Ishikawa (cell line): ENCODE data around the gene SEC22C.

Experiments
- CEBPB ChIP-seq: IDR thresholded peaks from 2 replicates; pipeline ENCODE4 v1.6.1; 2012
- CREB1 ChIP-seq: IDR thresholded peaks from 2 replicates; pipeline ENCODE4 v1.6.1; 2012; ENCODE audit warnings: low read depth
- EGR1 ChIP-seq: IDR thresholded peaks from 2 replicates; pipeline ENCODE4 v1.6.1; 2012
- EP300 ChIP-seq: IDR thresholded peaks from 2 replicates; pipeline ENCODE4 v1.6.1; 2012; ENCODE audit warnings: borderline replicate concordance
- RAD21 ChIP-seq: IDR thresholded peaks from 2 replicates; pipeline ENCODE4 v1.6.1; 2012; ENCODE audit warnings: low read depth
- TAF1 ChIP-seq: IDR thresholded peaks from 2 replicates; pipeline ENCODE4 v1.6.1; 2012; ENCODE audit warnings: low read depth, mild to moderate bottlenecking
- TCF12 ChIP-seq: IDR thresholded peaks from 2 replicates; pipeline ENCODE4 v1.6.1; 2012; ENCODE audit warnings: low read depth
- TEAD4 ChIP-seq: IDR thresholded peaks from 2 replicates; pipeline ENCODE4 v1.6.1; 2012
- YY1 ChIP-seq: IDR thresholded peaks from 2 replicates; pipeline ENCODE4 v1.6.1; 2012; ENCODE audit warnings: low read depth
- TF ChIP-seq, protein P1 (sequence below): IDR thresholded peaks from 2 replicates; pipeline ENCODE4 v1.6.1; 2012; ENCODE audit warnings: low read depth, mild to moderate bottlenecking
- TF ChIP-seq, protein P2 (sequence below): IDR thresholded peaks from 2 replicates; pipeline ENCODE4 v1.6.1; 2012
- TF ChIP-seq, protein P3 (sequence below): IDR thresholded peaks from 2 replicates; pipeline ENCODE4 v1.6.1; 2012

DNA sequence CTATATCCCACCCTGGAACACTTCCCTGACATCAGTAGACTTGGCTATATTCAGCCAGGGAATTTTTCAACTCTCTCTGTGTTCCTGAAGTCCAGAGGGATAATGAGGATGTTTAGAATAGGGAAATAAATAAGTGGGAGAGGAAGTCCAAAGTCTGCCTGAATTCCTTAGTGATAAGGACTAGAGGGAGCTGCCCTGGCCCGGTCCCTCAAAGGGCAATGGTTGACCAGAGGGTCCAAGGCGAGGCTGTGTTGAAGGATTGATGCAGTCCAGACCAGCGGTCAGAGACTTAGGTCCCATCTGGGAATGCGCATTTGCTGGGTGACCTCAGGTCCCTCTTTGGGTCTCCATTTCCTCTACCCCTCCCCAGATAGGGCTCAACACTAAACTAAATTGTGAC, 71.4 kb downstream of the SEC22C start:
- TF ChIP-seq TEAD4 (no peak), YY1 (no peak), EP300 (no peak), CREB1 (no peak), RAD21 (no peak), TAF1 (no peak), EGR1 (no peak), TCF12 (no peak), CEBPB (no peak)
- TF ChIP-seq, protein P1, sequence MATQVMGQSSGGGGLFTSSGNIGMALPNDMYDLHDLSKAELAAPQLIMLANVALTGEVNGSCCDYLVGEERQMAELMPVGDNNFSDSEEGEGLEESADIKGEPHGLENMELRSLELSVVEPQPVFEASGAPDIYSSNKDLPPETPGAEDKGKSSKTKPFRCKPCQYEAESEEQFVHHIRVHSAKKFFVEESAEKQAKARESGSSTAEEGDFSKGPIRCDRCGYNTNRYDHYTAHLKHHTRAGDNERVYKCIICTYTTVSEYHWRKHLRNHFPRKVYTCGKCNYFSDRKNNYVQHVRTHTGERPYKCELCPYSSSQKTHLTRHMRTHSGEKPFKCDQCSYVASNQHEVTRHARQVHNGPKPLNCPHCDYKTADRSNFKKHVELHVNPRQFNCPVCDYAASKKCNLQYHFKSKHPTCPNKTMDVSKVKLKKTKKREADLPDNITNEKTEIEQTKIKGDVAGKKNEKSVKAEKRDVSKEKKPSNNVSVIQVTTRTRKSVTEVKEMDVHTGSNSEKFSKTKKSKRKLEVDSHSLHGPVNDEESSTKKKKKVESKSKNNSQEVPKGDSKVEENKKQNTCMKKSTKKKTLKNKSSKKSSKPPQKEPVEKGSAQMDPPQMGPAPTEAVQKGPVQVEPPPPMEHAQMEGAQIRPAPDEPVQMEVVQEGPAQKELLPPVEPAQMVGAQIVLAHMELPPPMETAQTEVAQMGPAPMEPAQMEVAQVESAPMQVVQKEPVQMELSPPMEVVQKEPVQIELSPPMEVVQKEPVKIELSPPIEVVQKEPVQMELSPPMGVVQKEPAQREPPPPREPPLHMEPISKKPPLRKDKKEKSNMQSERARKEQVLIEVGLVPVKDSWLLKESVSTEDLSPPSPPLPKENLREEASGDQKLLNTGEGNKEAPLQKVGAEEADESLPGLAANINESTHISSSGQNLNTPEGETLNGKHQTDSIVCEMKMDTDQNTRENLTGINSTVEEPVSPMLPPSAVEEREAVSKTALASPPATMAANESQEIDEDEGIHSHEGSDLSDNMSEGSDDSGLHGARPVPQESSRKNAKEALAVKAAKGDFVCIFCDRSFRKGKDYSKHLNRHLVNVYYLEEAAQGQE: no peak
- TF ChIP-seq, protein P2, sequence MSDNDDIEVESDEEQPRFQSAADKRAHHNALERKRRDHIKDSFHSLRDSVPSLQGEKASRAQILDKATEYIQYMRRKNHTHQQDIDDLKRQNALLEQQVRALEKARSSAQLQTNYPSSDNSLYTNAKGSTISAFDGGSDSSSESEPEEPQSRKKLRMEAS: no peak
- TF ChIP-seq, protein P3, sequence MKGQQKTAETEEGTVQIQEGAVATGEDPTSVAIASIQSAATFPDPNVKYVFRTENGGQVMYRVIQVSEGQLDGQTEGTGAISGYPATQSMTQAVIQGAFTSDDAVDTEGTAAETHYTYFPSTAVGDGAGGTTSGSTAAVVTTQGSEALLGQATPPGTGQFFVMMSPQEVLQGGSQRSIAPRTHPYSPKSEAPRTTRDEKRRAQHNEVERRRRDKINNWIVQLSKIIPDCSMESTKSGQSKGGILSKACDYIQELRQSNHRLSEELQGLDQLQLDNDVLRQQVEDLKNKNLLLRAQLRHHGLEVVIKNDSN: no peak
